T-cell (primary cell): ENCODE measurements around the gene SERPINI1. TPM values are rescaled to one million over a fixed set of nuclear protein-coding genes. Genes with fewer than 3 reads are reported as not detected.

Experiments used
- ATAC-seq, 4 experiments: fragments of 200-7000 bp in 3 of 4; fragments of 150-1000 bp in 1 of 4; cut with Tn5 transposase; replicated peaks in 1 of 4; 1 replicate in 3 of 4; 2 replicates in 1 of 4; pipeline ENCODE4 v1.10.0; 2021; ENCODE audit warnings: moderate library complexity in 3 of 4, mild to moderate bottlenecking in 2 of 4, moderate number of reproducible peaks in 1 of 4
- CTCF ChIA-PET, 2 donors: fragments of 300-600 bp; sonication (Branson Sonifier 250); formaldehyde crosslinking; loops; one replicate each; lab custom pipeline; 2022; ENCODE audit warnings: antibody characterized with exemption in 2 of 2; lab: Charles Lee
- POLR2A ChIA-PET, 2 donors: fragments of 300-600 bp; sonication (Branson Sonifier 250); formaldehyde crosslinking; loops; one replicate each; lab custom pipeline; 2022; ENCODE audit warnings: antibody characterized with exemption in 2 of 2; lab: Charles Lee
- DNase-seq, 35 experiments: peaks; one replicate each; pipeline versions ENCODE4 v3.0.0 to v3.0.0-alpha.2; 2013 to 2023
- H3K27ac ChIP-seq: one replicate; pipeline ENCODE4 v1.5.1; 2013; ENCODE audit warnings: low read length
- H3K27me3 ChIP-seq, 2 experiments: replicated peaks in 1 of 2; 1 replicate in 1 of 2; 2 replicates in 1 of 2; pipeline versions ENCODE4 v1.6.1 to v1.7.0; 2013; ENCODE audit warnings: low read length in 1 of 2, mixed read lengths in 1 of 2; ENCODE audit not compliant: control insufficient read depth in 2 of 2, insufficient read depth in 2 of 2; ENCODE audit errors: extremely low read depth in 1 of 2
- H3K36me3 ChIP-seq, 2 donors: 1 replicate in 1 of 2; 2 replicates in 1 of 2; pipeline versions ENCODE4 v1.6.1 to v1.7.0; 2013; ENCODE audit warnings: low read length in 1 of 2; ENCODE audit not compliant: control insufficient read depth in 2 of 2, insufficient read depth in 1 of 2; ENCODE audit errors: extremely low read depth in 1 of 2
- H3K4me1 ChIP-seq, 2 experiments: 1 replicate in 1 of 2; 2 replicates in 1 of 2; pipeline versions ENCODE4 v1.6.1 to v1.7.0; 2013; ENCODE audit warnings: low read length in 2 of 2, mixed read lengths in 1 of 2; ENCODE audit not compliant: insufficient read depth in 2 of 2, control insufficient read depth in 1 of 2; ENCODE audit errors: extremely low read depth in 1 of 2
- H3K4me3 ChIP-seq, 2 donors: 1 replicate in 1 of 2; 2 replicates in 1 of 2; pipeline versions ENCODE4 v1.5.1 to v1.7.0; 2013; ENCODE audit warnings: mild to moderate bottlenecking in 2 of 2, low read length in 1 of 2, moderate library complexity in 1 of 2; ENCODE audit not compliant: control insufficient read depth in 1 of 2; ENCODE audit errors: extremely low read depth in 1 of 2
- H3K9me3 ChIP-seq: 2 replicates; pipeline ENCODE4 v1.7.0; 2013
- H3K27ac Mint-ChIP-seq, 2 donors: one replicate each; pipeline ENCODE4 v1.8.0; 2020 to 2021; ENCODE audit warnings: mild to moderate bottlenecking in 2 of 2, mixed read lengths in 2 of 2
- H3K27me3 Mint-ChIP-seq, 2 donors: one replicate each; pipeline ENCODE4 v1.8.0; 2021 to 2022; ENCODE audit warnings: mixed read lengths in 2 of 2
- H3K36me3 Mint-ChIP-seq: one replicate; pipeline ENCODE4 v1.8.0; 2021; ENCODE audit warnings: mixed read lengths
- H3K4me1 Mint-ChIP-seq, 3 donors: one replicate each; pipeline ENCODE4 v1.8.0; 2020 to 2022; ENCODE audit warnings: mixed read lengths in 3 of 3, mild to moderate bottlenecking in 1 of 3
- H3K4me3 Mint-ChIP-seq, 3 donors: one replicate each; pipeline ENCODE4 v1.8.0; 2020 to 2022; ENCODE audit warnings: mild to moderate bottlenecking in 3 of 3, mixed read lengths in 3 of 3, moderate library complexity in 3 of 3
- H3K9me3 Mint-ChIP-seq, 3 donors: one replicate each; pipeline ENCODE4 v1.8.0; 2020 to 2022; ENCODE audit warnings: mixed read lengths in 3 of 3
- WGBS: methylation state at CpG from one replicate; pipeline ENCODE4 v1.1.5; 2013; ENCODE audit warnings: missing lambda C conversion rate; ENCODE audit not compliant: insufficient coverage; 5-methylcytosine and 5-hydroxymethylcytosine counted together
- total RNA-seq, 35 experiments: library from RNA in 6 of 35; stranded (reverse) in 6 of 35; fragments of 120-200 nt in 1 of 35; gene quantifications; one replicate each; pipeline versions ENCODE4 v1.2.1 to v1.2.4 and lab custom pipeline; 2013 to 2026

Gene SERPINI1
- total RNA-seq, 5 donors from 2014 or later (not counting 1 experiment from before 2014, with no cell fraction given), result 2.8 to 4.1 (median 3.0) TPM

GRCh38 chr3:167870181-167870580 is 134.7 kb downstream of the SERPINI1 start:
- Histone ChIP-seq H3K27me3 (no peaks in the 10 kb centered on the region), H3K4me3 (no peak overlapping the region), H3K4me1 (no peaks in the 10 kb centered on the region), H3K9me3 (no peaks in the 10 kb centered on the region), H3K36me3 (no peaks in the 10 kb centered on the region), H3K27ac (no peak overlapping the region)
- Mint-ChIP-seq H3K27ac (no peak overlapping the region), H3K36me3 (no peaks in the 10 kb centered on the region), H3K4me1 (no peaks in the 10 kb centered on the region), H3K9me3 (no peaks in the 10 kb centered on the region), H3K27me3 (peaks cover 3 to 8% of the 10 kb centered on the region in 2 donors), H3K4me3 (no peak overlapping the region)
- ChIA-PET CTCF (no interaction called here), POLR2A (no interaction called here)
- ATAC-seq, result no peak
- no CpG with 5 or more reads among the region's 4 CpGs for WGBS
- DNase-seq, result no peak

DNA sequence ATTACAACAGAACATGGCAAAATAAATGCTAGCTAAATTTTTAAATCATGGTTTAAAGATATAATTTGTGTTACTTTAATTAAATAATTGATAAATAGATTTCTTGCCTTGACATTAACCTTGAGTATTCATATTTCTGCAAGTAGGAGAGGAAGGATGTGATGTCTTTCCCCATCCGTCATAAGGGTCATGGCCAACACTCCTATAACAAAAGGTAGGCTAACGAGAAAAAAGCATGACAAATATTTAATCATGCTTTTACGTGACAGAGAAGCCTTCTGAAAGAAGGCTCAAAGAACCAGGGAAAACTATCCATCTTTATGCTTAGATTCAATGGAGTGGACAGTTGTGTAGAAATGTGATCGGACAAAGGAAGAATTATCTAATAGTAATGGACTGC is 135.2 kb downstream of the SERPINI1 start:
- Histone ChIP-seq H3K4me3 (no peak overlapping the region), H3K27ac (no peak overlapping the region), H3K27me3 (no peaks in the 10 kb centered on the region), H3K9me3 (no peaks in the 10 kb centered on the region), H3K4me1 (no peaks in the 10 kb centered on the region), H3K36me3 (no peaks in the 10 kb centered on the region)
- no peaks in the 10 kb centered on the region for H3K36me3 Mint-ChIP-seq
- ChIA-PET POLR2A (no interaction called here), CTCF (no interaction called here)
- H3K27ac Mint-ChIP-seq, result no peak overlapping the region
- no peaks in the 10 kb centered on the region for H3K4me1 Mint-ChIP-seq
- no peak for DNase-seq
- H3K27me3 Mint-ChIP-seq, result peaks cover 5 to 8% of the 10 kb centered on the region in 2 donors
- H3K9me3 Mint-ChIP-seq, result no peaks in the 10 kb centered on the region
- no CpG with 5 or more reads among the region's 4 CpGs for WGBS
- ATAC-seq, result no peak
- no peak overlapping the region for H3K4me3 Mint-ChIP-seq

GRCh38 chr3:167872032-167872431 is 136.5 kb downstream of the SERPINI1 start:
- H3K4me3 Mint-ChIP-seq, result no peak overlapping the region
- no peaks in the 10 kb centered on the region for H3K36me3 ChIP-seq
- no peak overlapping the region for H3K27ac ChIP-seq
- no peaks in the 10 kb centered on the region for H3K4me1 ChIP-seq
- CTCF ChIA-PET, result interaction anchor here (1.2 to 1.9 kb wide), 2 partner anchors 10 kb away, joined by 4 to 8 read pairs; no protein-coding TSS in a partner anchor
- H3K27ac Mint-ChIP-seq, result no peak overlapping the region
- no peak overlapping the region for H3K4me3 ChIP-seq
- H3K27me3 ChIP-seq, result no peaks in the 10 kb centered on the region
- H3K9me3 Mint-ChIP-seq, result no peaks in the 10 kb centered on the region
- ATAC-seq, result no peak
- peaks cover 7 to 8% of the 10 kb centered on the region in 2 donors for H3K27me3 Mint-ChIP-seq
- POLR2A ChIA-PET, result interaction anchor here in 1 of 2 donors (0.6 kb wide), 1 partner anchor 24 kb away, joined by 16 read pairs; no protein-coding TSS in a partner anchor
- H3K9me3 ChIP-seq, result no peaks in the 10 kb centered on the region
- WGBS, result no CpG with 5 or more reads among the region's 3 CpGs
- no peak for DNase-seq
- H3K36me3 Mint-ChIP-seq, result no peaks in the 10 kb centered on the region
- no peaks in the 10 kb centered on the region for H3K4me1 Mint-ChIP-seq

GRCh38 chr3:167872941-167873340 is 137.4 kb downstream of the SERPINI1 start:
- H3K27me3 Mint-ChIP-seq, result peaks cover 10 to 12% of the 10 kb centered on the region in 2 donors
- DNase-seq (no peak), ATAC-seq (no peak)
- ChIA-PET POLR2A (no interaction called here), CTCF (interaction anchor here in 1 of 2 donors (0.6 to 1.9 kb wide), 2 partner anchors 9 to 493 kb away, joined by 3 to 8 read pairs; partner anchors contain the start of gene ZBBX)
- H3K4me1 Mint-ChIP-seq, result no peaks in the 10 kb centered on the region
- no peaks in the 10 kb centered on the region for H3K27me3 ChIP-seq
- no peaks in the 10 kb centered on the region for H3K4me1 ChIP-seq
- no peak overlapping the region for H3K4me3 Mint-ChIP-seq
- no peaks in the 10 kb centered on the region for H3K36me3 Mint-ChIP-seq
- H3K9me3 ChIP-seq, result no peaks in the 10 kb centered on the region
- no peak overlapping the region for H3K4me3 ChIP-seq
- H3K36me3 ChIP-seq, result no peaks in the 10 kb centered on the region
- no CpG with 5 or more reads among the region's 1 CpG for WGBS
- no peak overlapping the region for H3K27ac Mint-ChIP-seq
- no peak overlapping the region for H3K27ac ChIP-seq
- H3K9me3 Mint-ChIP-seq, result no peaks in the 10 kb centered on the region

- POLR2A ChIA-PET, result no interaction called here
- Mint-ChIP-seq H3K9me3 (no peaks in the 10 kb centered on the region), H3K27ac (no peak overlapping the region), H3K36me3 (no peaks in the 10 kb centered on the region), H3K4me3 (no peak overlapping the region), H3K4me1 (no peaks in the 10 kb centered on the region), H3K27me3 (peaks cover 7 to 8% of the 10 kb centered on the region in 2 donors)
- no peak for DNase-seq
- Histone ChIP-seq H3K36me3 (no peaks in the 10 kb centered on the region), H3K27me3 (peaks cover 0 to 2% of the 10 kb centered on the region in 2 experiments), H3K4me1 (no peaks in the 10 kb centered on the region), H3K27ac (no peak overlapping the region), H3K4me3 (no peak overlapping the region), H3K9me3 (no peaks in the 10 kb centered on the region)
- ATAC-seq, result no peak
- CTCF ChIA-PET, result no interaction called here
Observed at GRCh38 chr3:167874671-167875372, 139.3 kb downstream of the SERPINI1 start.

Other genes starting within 250 kb of the SERPINI1 start
- gene WDR49, start 81.8 kb upstream of the SERPINI1 start, total RNA-seq, result 1 to 10 TPM in 2 of 5 donors, under 1 TPM in 3; 0.56 to 1.3 (median 0.79) TPM
- 10 to 100 TPM; 40.2 to 46.7 (median 40.8) TPM for gene PDCD10, start 829 bp upstream of the SERPINI1 start, total RNA-seq